Dermis blood vessel endothelial cell (primary cell): ENCODE measurements around the gene JPH3. TPM values are rescaled to one million over a fixed set of nuclear protein-coding genes. Genes with fewer than 3 reads are reported as not detected.

Experiments
- DNase-seq: peaks from one replicate; pipeline ENCODE4 v3.0.0; 2010
- total RNA-seq: library from RNA; depleted of rRNA; stranded (reverse); fragments of >200 nt; gene quantifications from 2 replicates; pipeline ENCODE4 v1.2.3, GENCODE V29; 2014

Gene JPH3
- total RNA-seq, 1 donor from 2014 or later = 0.34 TPM

DNA sequence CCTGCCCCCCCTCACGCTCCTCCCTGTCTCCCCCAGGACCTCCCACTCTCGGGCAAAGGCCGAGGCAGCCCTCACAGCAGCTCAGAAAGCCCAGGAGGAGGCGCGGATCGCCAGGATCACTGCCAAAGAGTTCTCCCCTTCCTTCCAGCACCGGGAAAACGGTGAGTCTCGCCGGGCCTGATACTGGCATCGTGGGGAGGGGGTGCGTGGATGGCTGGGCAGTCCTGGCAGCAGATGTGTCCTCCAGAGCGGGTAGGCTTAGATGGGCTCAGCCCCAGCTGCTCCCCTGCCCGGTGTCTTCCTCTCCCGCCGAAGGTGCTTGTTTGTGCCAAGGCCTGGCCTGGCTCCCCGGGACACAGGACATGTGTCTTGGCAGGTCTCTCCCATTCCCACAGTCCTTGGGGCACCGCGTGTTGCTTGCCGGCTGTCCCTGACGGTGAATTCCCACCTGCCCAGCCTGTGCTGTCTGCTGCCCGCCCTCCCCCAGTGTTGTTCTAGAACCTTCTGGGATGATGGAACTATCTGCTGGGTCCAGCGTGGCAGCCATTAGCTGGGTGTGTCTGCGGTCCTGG lies 81.9 kb downstream of the JPH3 start:
- DNase-seq = no peak

GRCh38 chr16:87684711-87685404 lies 82.5 kb downstream of the JPH3 start:
- DNase-seq = no peak

- DNase-seq = no peak
Measured at GRCh38 chr16:87685405-87685755, 83.1 kb downstream of the JPH3 start.

DNA sequence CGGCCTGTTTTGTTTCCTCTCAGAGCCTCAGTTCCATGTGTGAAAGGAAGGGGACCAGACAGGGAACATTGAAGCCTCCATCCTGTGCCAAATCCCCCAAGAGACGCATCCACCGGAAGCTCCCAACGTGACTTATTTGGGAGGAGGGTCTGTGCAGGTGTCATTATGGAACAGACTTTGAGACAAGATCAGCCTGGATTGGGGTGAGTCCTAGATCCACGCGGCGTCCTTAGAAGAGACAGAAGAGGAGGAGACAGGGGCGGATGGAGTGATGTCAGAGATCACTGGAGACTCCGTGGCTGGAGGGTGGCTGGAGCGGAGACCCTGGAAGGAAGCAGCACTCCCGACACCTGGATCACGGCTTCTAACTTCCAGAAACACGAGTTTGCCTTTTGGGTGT lies 83.5 kb downstream of the JPH3 start:
- DNase-seq = no peak

- no peak for DNase-seq
Measured at GRCh38 chr16:87686697-87687096, 84.4 kb downstream of the JPH3 start.

GRCh38 chr16:87687126-87687910 lies 85.0 kb downstream of the JPH3 start:
- no peak for DNase-seq

- DNase-seq = no peak
Measured at GRCh38 chr16:87687998-87688529, 85.8 kb downstream of the JPH3 start.

DNA sequence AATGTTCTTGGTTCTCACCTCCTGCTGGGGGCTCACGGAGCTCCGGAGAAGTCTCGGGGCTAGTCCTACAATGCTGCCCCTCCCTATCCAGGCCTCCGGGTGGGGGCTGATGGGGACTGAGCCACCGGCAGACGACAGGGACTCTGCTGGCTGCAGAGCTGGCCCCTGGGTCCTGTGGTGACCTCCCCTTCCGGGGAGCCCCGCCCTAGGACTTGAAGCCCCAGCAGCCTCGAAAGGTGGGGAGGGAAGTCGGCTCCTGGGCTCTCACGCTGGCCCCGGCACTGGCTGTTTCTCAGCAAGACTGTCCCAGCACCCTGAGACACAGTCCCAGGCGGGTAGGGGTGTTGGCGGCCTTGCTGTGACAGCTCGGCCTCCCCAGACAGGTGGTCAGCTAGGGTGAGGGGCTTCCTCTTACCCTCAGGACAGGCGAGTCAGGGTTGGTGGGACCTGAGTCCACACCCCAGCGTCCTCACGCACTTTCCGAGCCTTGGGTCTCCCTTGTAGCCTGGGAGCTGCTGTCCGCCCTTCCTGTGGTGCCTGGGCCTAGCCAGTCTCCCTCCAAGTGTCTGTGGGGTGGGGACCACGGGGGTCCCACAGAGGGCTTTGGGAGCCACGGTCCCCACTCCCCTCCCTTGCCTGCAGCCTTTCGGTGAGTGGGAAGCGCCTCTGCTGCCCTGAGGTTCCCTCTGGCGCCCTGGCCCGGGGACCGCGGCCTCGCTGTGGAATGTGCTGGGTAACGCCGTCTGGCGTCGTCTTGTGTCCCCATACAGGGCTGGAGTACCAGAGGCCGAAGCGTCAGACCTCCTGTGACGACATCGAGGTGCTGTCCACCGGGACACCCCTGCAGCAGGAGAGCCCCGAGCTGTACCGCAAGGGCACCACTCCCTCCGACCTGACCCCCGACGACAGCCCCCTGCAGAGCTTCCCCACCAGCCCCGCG lies 86.8 kb downstream of the JPH3 start:
- DNase-seq = no peak

GRCh38 chr16:87689956-87690465 lies 87.7 kb downstream of the JPH3 start:
- no peak for DNase-seq

DNA sequence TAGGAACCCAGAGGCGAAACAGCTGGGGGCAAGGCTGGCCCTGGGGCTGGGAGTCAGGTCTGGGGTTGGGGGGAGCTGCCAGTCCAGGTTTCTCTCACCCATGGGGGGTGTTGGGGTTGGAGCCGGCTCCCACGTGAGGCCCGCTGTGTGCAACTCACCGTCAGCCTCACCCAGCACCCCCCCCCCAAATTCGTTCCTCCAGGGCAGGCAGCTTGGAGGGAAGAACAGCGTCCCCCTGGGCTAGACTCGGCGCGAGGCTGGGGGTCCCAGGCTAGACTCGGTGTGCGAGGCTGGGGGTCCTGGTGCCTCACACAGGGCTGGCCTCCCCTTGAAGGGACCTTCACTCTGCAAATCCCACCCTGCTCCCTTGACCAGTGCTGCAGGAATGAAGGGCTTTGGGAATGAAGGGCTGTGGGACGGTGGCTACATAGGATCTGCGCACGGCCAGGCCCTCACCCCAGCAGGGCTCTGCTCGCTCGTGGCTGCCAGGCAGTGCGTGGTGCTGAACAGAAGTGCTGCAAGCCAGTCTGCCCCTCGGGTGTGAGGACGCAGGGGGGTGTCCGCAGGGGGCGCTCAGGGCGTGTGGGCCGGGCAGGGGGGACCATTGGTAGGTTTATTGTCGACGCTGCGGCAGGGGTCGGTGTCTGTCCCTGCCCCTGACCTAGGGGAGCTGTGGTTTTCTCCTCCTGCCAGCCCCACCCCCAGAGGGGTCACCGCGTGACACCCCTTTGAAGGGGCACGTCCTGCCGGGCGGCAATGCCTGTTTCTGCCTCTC lies 88.8 kb downstream of the JPH3 start:
- DNase-seq = no peak

GRCh38 chr16:87691686-87692079 lies 89.4 kb downstream of the JPH3 start:
- no peak for DNase-seq

GRCh38 chr16:87692176-87692575 lies 89.9 kb downstream of the JPH3 start:
- DNase-seq = no peak

- no peak for DNase-seq
Measured at GRCh38 chr16:87692756-87693155, 90.4 kb downstream of the JPH3 start.

DNA sequence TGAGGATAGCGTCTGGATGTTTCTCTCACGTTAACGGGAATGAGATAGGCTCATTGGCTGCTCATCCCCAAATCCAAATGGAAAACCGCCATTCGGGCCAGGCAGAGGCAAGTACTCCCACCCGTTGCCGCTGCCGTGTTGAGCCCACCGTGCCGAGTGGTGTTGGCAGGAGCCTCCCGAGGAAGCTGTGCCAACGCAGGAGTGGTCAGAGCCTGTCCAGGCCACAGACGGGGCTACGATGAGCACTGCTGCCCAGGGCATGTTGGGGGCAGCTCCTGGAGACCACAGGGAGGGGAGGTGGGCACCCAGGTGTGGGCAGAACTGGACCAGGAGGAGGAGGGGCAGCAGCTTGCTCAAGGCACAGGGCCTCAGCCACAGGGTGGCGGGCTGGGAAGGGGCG lies 91.5 kb downstream of the JPH3 start:
- no peak for DNase-seq

- no peak for DNase-seq
Measured at GRCh38 chr16:87694441-87695125, 92.3 kb downstream of the JPH3 start.

- DNase-seq = no peak
Measured at GRCh38 chr16:87695534-87695933, 93.2 kb downstream of the JPH3 start.

DNA sequence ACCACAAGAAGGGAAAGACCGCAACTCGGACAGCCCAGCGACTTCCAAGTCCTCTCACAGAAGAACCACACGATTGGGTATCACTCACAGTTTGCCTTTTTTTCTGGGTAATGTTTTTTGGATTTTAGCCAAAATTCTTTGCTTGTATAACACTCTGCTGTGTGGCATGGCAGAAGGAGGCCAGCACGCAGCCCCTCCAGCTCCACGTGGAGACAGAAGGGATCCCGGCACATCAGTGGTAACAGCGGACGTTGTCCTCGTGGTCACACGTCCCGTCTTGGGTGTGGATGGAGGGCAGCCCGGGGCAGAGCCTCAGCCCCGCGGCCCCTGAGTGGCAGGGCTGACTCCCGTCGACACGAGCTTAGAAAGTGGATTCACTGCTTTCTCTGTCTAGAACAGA lies 94.4 kb downstream of the JPH3 start:
- no peak for DNase-seq

DNA sequence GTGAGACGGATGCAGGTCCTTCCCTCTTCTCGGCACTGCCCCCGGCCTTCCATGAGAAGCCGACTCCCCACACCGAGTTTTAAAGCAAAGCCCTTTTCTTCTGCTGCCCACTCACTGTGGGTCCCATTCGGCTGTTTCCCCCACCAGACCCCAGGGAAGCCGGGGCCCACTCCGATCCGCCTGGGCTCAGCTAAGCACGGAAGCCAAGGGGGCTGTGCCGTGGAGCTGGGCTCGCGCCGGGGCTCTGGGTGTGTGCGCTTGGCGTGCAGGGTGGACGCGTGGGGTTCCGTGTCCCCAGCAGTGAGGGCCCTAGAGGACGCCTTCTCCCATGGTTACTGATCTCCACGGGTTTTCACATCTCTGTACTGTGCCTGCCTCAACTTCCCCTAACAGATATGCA lies 94.9 kb downstream of the JPH3 start:
- DNase-seq = no peak

- DNase-seq = no peak
Measured at GRCh38 chr16:87697792-87698191, 95.5 kb downstream of the JPH3 start.

GRCh38 chr16:87698241-87698640 lies 95.9 kb downstream of the JPH3 start:
- no peak for DNase-seq

GRCh38 chr16:87698676-87699199 lies 96.4 kb downstream of the JPH3 start:
- DNase-seq = no peak
